HEK293 (cell line): ENCODE results near the gene ZNF350.

Experiments used
- HOXD13 ChIP-seq: sonication (generic); formaldehyde crosslinking; IDR thresholded peaks from 2 replicates; pipeline ENCODE4 v1.8.0; 2022; ENCODE audit warnings: missing genetic modification reagents, borderline replicate concordance
- KLF9 ChIP-seq: fragments of 450-650 bp; formaldehyde crosslinking; IDR thresholded peaks from 2 replicates; pipeline ENCODE4 v1.5.1; 2016; ENCODE audit warnings: missing biosample characterization, missing genetic modification characterization, low read depth
- SALL2 ChIP-seq: fragments of 450-650 bp; formaldehyde crosslinking; IDR thresholded peaks from 2 replicates; pipeline ENCODE4 v1.5.0; 2017; ENCODE audit warnings: missing biosample characterization, mild to moderate bottlenecking, missing genetic modification characterization, borderline replicate concordance
- SETDB1 ChIP-seq: IDR thresholded peaks from one replicate; pipeline ENCODE4 v1.6.1; 2017; ENCODE audit warnings: mild to moderate bottlenecking, low read length, moderate library complexity, mixed read lengths; ENCODE audit not compliant: insufficient read length
- YY1 ChIP-seq: fragments of 450-650 bp; formaldehyde crosslinking; IDR thresholded peaks from 2 replicates; pipeline ENCODE4 v1.5.1; 2018; ENCODE audit warnings: missing biosample characterization, missing genetic modification characterization
- ZBTB1 ChIP-seq: fragments of 450-650 bp; formaldehyde crosslinking; IDR thresholded peaks from 2 replicates; pipeline ENCODE4 v1.5.1; 2016; ENCODE audit warnings: missing biosample characterization, missing genetic modification characterization
- ZBTB20 ChIP-seq: fragments of 450-650 bp; formaldehyde crosslinking; IDR thresholded peaks from 2 replicates; pipeline ENCODE4 v1.5.1; 2016; ENCODE audit warnings: missing biosample characterization, missing genetic modification characterization
- ZNF140 ChIP-seq: fragments of 450-650 bp; formaldehyde crosslinking; IDR thresholded peaks from 2 replicates; pipeline ENCODE4 v1.5.1; 2016; ENCODE audit warnings: missing biosample characterization, missing genetic modification characterization
- ZNF157 ChIP-seq: fragments of 450-650 bp; formaldehyde crosslinking; IDR thresholded peaks from 2 replicates; pipeline ENCODE4 v1.5.1; 2016; ENCODE audit warnings: missing biosample characterization, missing genetic modification characterization
- ZNF184 ChIP-seq: fragments of 450-650 bp; IDR thresholded peaks from 2 replicates; pipeline ENCODE4 v1.5.1; 2018; ENCODE audit warnings: missing biosample characterization, mild to moderate bottlenecking, missing genetic modification characterization
- ZNF202 ChIP-seq: fragments of 450-650 bp; formaldehyde crosslinking; IDR thresholded peaks from 2 replicates; pipeline ENCODE4 v1.5.1; 2016; ENCODE audit warnings: missing biosample characterization, missing genetic modification characterization, borderline replicate concordance
- ZNF426 ChIP-seq: fragments of 450-650 bp; formaldehyde crosslinking; IDR thresholded peaks from 2 replicates; pipeline ENCODE4 v1.5.1; 2017; ENCODE audit warnings: missing biosample characterization, missing genetic modification characterization, mild to moderate bottlenecking, inconsistent platforms, moderate library complexity
- ZNF629 ChIP-seq: fragments of 450-650 bp; formaldehyde crosslinking; IDR thresholded peaks from 2 replicates; pipeline ENCODE4 v1.5.1; 2017; ENCODE audit warnings: missing biosample characterization, missing genetic modification characterization
- ZNF660 ChIP-seq: fragments of 450-650 bp; IDR thresholded peaks from 2 replicates; pipeline ENCODE4 v1.5.1; 2018; ENCODE audit warnings: missing biosample characterization, mild to moderate bottlenecking, missing genetic modification characterization
- ZSCAN16 ChIP-seq: fragments of 450-650 bp; formaldehyde crosslinking; IDR thresholded peaks from 2 replicates; pipeline ENCODE4 v1.5.1; 2016; ENCODE audit warnings: missing biosample characterization, missing genetic modification characterization
- TF ChIP-seq, protein P1 (sequence below): fragments of 450-650 bp; formaldehyde crosslinking; IDR thresholded peaks from 2 replicates; pipeline ENCODE4 v1.5.1; 2016; ENCODE audit warnings: missing biosample characterization, missing genetic modification characterization, low read depth
- TF ChIP-seq, protein P2 (sequence below): fragments of 450-650 bp; formaldehyde crosslinking; optimal IDR thresholded peaks from 2 replicates; pipeline ENCODE3; 2016; ENCODE audit warnings: missing biosample characterization, mild to moderate bottlenecking, missing genetic modification characterization
- TF ChIP-seq, protein P3 (sequence below): fragments of 450-650 bp; formaldehyde crosslinking; IDR thresholded peaks from 2 replicates; pipeline ENCODE4 v1.5.1; 2017; ENCODE audit warnings: missing biosample characterization, missing genetic modification characterization
- TF ChIP-seq, protein P4 (sequence below): fragments of 450-650 bp; formaldehyde crosslinking; IDR thresholded peaks from 2 replicates; pipeline ENCODE4 v1.5.1; 2016; ENCODE audit warnings: missing biosample characterization, missing genetic modification characterization
- TF ChIP-seq, protein P5 (sequence below): fragments of 450-650 bp; formaldehyde crosslinking; IDR thresholded peaks from 2 replicates; pipeline ENCODE4 v1.5.0; 2017; ENCODE audit warnings: missing biosample characterization, missing genetic modification characterization, borderline replicate concordance
- TF ChIP-seq, protein P6 (sequence below): fragments of 450-650 bp; formaldehyde crosslinking; IDR thresholded peaks from 2 replicates; pipeline ENCODE4 v1.5.1; 2016; ENCODE audit warnings: missing biosample characterization, missing genetic modification characterization
- TF ChIP-seq, protein P7 (sequence below): fragments of 450-650 bp; formaldehyde crosslinking; IDR thresholded peaks from 2 replicates; pipeline ENCODE4 v1.5.1; 2016; ENCODE audit warnings: missing biosample characterization, missing genetic modification characterization

The ZNF350 gene

DNA sequence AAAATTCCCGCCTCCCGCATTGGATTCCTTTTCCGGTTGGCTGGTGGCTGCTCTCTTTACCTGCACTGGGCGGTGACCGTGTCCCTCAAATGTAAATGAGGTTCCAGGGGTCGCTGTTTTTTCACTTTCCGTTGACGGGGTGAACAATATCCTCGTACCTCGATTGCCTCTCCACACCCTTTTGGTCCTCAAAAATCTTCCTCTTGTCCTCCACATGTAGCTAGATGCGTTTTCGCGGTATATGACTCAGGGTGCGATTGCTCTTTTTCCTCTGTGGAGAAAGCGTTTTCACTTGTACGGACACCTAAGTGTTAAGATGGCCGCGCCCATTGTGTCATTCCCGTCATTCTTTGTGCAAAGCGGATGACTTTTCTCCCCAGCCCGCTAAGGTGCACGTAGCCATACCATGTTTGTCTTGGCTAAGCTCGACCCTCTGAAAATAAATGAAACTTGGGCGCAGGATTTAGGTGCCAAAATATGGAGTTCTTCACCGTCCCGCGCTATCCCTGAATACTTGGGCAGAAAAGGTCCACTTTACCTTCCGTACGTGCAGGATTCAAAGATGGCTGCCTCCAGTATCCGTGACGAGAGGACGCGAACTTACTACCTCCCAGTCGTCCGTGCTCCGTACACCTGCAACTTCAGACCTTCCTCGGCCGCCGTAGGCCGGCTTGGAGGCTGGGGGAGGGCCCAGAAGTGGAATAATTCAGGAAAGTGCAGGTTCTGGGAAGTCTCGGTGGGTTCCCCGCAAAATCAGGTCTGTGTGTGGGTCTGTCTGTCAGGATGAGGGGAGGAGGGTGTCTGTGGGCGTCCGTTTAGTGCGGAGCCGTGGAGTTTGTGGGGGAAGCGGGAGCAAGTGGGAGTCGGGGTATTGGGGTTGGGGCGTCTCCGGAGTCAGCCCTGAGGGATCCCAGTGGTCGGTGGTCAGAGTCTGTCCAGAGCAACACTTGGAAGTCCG lies 59.6 kb downstream of the ZNF350 start, which contains the start of gene ZNF613 (continued):
- TF ChIP-seq ZSCAN16 (tag by site-specific recombination) (no peak), SETDB1 (no peak), ZNF660 (tag by site-specific recombination) (peak; percentile 15; the same call in 1 of the 2 replicates), YY1 (tag by site-specific recombination) (peak; percentile 94), ZBTB1 (tag by site-specific recombination) (no peak), HOXD13 (0 out of 2 replicates have a peak, but pooled peaks have one; percentile 30), KLF9 (tag by site-specific recombination) (peak; percentile 13; the same call in 1 of the 2 replicates), ZNF629 (tag by site-specific recombination) (peak; percentile 40; the same call in 1 of the 2 replicates), ZNF140 (tag by site-specific recombination) (peak; percentile 2; the same call in 1 of the 2 replicates), SALL2 (tag by site-specific recombination) (no peak), ZNF426 (tag by site-specific recombination) (no peak), ZNF157 (tag by site-specific recombination) (no peak), ZNF184 (tag by site-specific recombination) (no peak), ZBTB20 (tag by site-specific recombination) (peak; percentile 91), ZNF202 (tag by site-specific recombination) (no peak)
- TF ChIP-seq, protein P1, sequence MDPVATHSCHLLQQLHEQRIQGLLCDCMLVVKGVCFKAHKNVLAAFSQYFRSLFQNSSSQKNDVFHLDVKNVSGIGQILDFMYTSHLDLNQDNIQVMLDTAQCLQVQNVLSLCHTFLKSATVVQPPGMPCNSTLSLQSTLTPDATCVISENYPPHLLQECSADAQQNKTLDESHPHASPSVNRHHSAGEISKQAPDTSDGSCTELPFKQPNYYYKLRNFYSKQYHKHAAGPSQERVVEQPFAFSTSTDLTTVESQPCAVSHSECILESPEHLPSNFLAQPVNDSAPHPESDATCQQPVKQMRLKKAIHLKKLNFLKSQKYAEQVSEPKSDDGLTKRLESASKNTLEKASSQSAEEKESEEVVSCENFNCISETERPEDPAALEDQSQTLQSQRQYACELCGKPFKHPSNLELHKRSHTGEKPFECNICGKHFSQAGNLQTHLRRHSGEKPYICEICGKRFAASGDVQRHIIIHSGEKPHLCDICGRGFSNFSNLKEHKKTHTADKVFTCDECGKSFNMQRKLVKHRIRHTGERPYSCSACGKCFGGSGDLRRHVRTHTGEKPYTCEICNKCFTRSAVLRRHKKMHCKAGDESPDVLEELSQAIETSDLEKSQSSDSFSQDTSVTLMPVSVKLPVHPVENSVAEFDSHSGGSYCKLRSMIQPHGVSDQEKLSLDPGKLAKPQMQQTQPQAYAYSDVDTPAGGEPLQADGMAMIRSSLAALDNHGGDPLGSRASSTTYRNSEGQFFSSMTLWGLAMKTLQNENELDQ (tag by site-specific recombination): no peak
- TF ChIP-seq, protein P2, sequence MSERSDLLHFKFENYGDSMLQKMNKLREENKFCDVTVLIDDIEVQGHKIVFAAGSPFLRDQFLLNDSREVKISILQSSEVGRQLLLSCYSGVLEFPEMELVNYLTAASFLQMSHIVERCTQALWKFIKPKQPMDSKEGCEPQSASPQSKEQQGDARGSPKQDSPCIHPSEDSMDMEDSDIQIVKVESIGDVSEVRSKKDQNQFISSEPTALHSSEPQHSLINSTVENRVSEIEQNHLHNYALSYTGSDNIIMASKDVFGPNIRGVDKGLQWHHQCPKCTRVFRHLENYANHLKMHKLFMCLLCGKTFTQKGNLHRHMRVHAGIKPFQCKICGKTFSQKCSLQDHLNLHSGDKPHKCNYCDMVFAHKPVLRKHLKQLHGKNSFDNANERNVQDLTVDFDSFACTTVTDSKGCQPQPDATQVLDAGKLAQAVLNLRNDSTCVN: peak; percentile 29
- TF ChIP-seq, protein P3, sequence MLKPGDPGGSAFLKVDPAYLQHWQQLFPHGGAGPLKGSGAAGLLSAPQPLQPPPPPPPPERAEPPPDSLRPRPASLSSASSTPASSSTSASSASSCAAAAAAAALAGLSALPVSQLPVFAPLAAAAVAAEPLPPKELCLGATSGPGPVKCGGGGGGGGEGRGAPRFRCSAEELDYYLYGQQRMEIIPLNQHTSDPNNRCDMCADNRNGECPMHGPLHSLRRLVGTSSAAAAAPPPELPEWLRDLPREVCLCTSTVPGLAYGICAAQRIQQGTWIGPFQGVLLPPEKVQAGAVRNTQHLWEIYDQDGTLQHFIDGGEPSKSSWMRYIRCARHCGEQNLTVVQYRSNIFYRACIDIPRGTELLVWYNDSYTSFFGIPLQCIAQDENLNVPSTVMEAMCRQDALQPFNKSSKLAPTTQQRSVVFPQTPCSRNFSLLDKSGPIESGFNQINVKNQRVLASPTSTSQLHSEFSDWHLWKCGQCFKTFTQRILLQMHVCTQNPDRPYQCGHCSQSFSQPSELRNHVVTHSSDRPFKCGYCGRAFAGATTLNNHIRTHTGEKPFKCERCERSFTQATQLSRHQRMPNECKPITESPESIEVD: no peak
- TF ChIP-seq, protein P4, sequence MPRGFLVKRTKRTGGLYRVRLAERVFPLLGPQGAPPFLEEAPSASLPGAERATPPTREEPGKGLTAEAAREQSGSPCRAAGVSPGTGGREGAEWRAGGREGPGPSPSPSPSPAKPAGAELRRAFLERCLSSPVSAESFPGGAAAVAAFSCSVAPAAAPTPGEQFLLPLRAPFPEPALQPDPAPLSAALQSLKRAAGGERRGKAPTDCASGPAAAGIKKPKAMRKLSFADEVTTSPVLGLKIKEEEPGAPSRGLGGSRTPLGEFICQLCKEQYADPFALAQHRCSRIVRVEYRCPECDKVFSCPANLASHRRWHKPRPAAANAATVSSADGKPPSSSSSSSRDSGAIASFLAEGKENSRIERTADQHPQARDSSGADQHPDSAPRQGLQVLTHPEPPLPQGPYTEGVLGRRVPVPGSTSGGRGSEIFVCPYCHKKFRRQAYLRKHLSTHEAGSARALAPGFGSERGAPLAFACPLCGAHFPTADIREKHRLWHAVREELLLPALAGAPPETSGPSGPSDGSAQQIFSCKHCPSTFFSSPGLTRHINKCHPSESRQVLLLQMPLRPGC (tag by site-specific recombination): no peak
- TF ChIP-seq, protein P5, sequence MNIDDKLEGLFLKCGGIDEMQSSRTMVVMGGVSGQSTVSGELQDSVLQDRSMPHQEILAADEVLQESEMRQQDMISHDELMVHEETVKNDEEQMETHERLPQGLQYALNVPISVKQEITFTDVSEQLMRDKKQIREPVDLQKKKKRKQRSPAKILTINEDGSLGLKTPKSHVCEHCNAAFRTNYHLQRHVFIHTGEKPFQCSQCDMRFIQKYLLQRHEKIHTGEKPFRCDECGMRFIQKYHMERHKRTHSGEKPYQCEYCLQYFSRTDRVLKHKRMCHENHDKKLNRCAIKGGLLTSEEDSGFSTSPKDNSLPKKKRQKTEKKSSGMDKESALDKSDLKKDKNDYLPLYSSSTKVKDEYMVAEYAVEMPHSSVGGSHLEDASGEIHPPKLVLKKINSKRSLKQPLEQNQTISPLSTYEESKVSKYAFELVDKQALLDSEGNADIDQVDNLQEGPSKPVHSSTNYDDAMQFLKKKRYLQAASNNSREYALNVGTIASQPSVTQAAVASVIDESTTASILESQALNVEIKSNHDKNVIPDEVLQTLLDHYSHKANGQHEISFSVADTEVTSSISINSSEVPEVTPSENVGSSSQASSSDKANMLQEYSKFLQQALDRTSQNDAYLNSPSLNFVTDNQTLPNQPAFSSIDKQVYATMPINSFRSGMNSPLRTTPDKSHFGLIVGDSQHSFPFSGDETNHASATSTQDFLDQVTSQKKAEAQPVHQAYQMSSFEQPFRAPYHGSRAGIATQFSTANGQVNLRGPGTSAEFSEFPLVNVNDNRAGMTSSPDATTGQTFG (tag by site-specific recombination): no peak
- TF ChIP-seq, protein P6, sequence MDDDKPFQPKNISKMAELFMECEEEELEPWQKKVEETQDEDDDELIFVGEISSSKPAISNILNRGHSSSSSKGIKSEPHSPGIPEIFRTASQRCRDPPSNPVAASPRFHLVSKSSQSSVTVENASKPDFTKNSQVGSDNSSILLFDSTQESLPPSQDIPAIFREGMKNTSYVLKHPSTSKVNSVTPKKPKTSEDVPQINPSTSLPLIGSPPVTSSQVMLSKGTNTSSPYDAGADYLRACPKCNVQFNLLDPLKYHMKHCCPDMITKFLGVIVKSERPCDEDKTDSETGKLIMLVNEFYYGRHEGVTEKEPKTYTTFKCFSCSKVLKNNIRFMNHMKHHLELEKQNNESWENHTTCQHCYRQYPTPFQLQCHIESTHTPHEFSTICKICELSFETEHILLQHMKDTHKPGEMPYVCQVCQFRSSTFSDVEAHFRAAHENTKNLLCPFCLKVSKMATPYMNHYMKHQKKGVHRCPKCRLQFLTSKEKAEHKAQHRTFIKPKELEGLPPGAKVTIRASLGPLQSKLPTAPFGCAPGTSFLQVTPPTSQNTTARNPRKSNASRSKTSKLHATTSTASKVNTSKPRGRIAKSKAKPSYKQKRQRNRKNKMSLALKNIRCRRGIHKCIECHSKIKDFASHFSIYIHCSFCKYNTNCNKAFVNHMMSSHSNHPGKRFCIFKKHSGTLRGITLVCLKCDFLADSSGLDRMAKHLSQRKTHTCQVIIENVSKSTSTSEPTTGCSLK (tag by site-specific recombination): no peak
- TF ChIP-seq, protein P7, sequence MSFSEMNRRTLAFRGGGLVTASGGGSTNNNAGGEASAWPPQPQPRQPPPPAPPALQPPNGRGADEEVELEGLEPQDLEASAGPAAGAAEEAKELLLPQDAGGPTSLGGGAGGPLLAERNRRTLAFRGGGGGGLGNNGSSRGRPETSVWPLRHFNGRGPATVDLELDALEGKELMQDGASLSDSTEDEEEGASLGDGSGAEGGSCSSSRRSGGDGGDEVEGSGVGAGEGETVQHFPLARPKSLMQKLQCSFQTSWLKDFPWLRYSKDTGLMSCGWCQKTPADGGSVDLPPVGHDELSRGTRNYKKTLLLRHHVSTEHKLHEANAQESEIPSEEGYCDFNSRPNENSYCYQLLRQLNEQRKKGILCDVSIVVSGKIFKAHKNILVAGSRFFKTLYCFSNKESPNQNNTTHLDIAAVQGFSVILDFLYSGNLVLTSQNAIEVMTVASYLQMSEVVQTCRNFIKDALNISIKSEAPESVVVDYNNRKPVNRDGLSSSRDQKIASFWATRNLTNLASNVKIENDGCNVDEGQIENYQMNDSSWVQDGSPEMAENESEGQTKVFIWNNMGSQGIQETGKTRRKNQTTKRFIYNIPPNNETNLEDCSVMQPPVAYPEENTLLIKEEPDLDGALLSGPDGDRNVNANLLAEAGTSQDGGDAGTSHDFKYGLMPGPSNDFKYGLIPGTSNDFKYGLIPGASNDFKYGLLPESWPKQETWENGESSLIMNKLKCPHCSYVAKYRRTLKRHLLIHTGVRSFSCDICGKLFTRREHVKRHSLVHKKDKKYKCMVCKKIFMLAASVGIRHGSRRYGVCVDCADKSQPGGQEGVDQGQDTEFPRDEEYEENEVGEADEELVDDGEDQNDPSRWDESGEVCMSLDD (tag by site-specific recombination): no peak
